Stimulated activated CD4-positive, alpha-beta T cell treated with anti-CD3 and anti-CD28 coated beads, Interleukin-2, amount 100 ng/mL, for 4 hours (primary cell): ENCODE results near the gene ZSCAN12.
A peak's percentile ranks its signal among the peaks of the same experiment; 100 is the strongest.
"Not testable (repeated sequence)": the region's sequence is repeated elsewhere in the genome, so short reads cannot be mapped to it uniquely, and the experiment has no call there.

Experiments
- DNase-seq: peaks from one replicate; pipeline ENCODE4 v3.0.0-alpha.2; 2020; ENCODE audit warnings: low read depth

The ZSCAN12 gene

GRCh38 chr6:28399350-28400121 lies at the start of gene ZSCAN12:
ZSCAN12 (minus strand) TSS chr6:28399747; CDS start chr6:28398405, 1,342 bp downstream.
- DNase-seq, result peak; percentile 78

- DNase-seq, result no peak
Measured at GRCh38 chr6:28449056-28449455, 49.5 kb upstream of the ZSCAN12 start.

- not testable (repeated sequence) for DNase-seq
Measured at GRCh38 chr6:28447512-28447906, 48.0 kb upstream of the ZSCAN12 start.

- DNase-seq, result no peak
Measured at GRCh38 chr6:28446818-28447511, 47.4 kb upstream of the ZSCAN12 start.

- not testable (repeated sequence) for DNase-seq
Measured at GRCh38 chr6:28444759-28445158, 45.2 kb upstream of the ZSCAN12 start.

GRCh38 chr6:28443112-28443773 lies 43.7 kb upstream of the ZSCAN12 start, which contains the start of gene ZSCAN23:
ZSCAN23 (minus strand) TSS chr6:28443491; CDS start chr6:28436266, 7,225 bp downstream.
- DNase-seq, result peak; percentile 74

GRCh38 chr6:28442586-28442985 lies 43.0 kb upstream of the ZSCAN12 start:
- no peak for DNase-seq

GRCh38 chr6:28436404-28436803 lies 36.9 kb upstream of the ZSCAN12 start:
- no peak for DNase-seq

- no peak for DNase-seq
Measured at GRCh38 chr6:28433119-28433518, 33.6 kb upstream of the ZSCAN12 start.

- no peak for DNase-seq
Measured at GRCh38 chr6:28429781-28430180, 30.2 kb upstream of the ZSCAN12 start.

- DNase-seq, result no peak
Measured at GRCh38 chr6:28425944-28426541, 26.5 kb upstream of the ZSCAN12 start.

GRCh38 chr6:28424163-28424562 lies 24.6 kb upstream of the ZSCAN12 start:
- no peak for DNase-seq

- DNase-seq, result no peak
Measured at GRCh38 chr6:28423546-28423945, 24.0 kb upstream of the ZSCAN12 start.

GRCh38 chr6:28413681-28414080 lies 14.1 kb upstream of the ZSCAN12 start:
- DNase-seq, result no peak

- no peak for DNase-seq
Measured at GRCh38 chr6:28410767-28411166, 11.2 kb upstream of the ZSCAN12 start.

- DNase-seq, result no peak
Measured at GRCh38 chr6:28408076-28408802, 8.7 kb upstream of the ZSCAN12 start.

GRCh38 chr6:28407401-28407800 lies 7.9 kb upstream of the ZSCAN12 start:
- DNase-seq, result no peak

GRCh38 chr6:28403923-28404322 lies 4.4 kb upstream of the ZSCAN12 start:
- not testable (repeated sequence) for DNase-seq

GRCh38 chr6:28402197-28402596 lies 2.6 kb upstream of the ZSCAN12 start:
- DNase-seq, result no peak

GRCh38 chr6:28401172-28401571 lies 1.6 kb upstream of the ZSCAN12 start:
- DNase-seq, result no peak

GRCh38 chr6:28400122-28400451 lies 540 bp upstream of the ZSCAN12 start:
- DNase-seq, result no peak

- no peak for DNase-seq
Measured at GRCh38 chr6:28395918-28396317, 3.6 kb downstream of the ZSCAN12 start.
